Smooth muscle cell (in vitro differentiated cells): ENCODE results near the gene LBX1. TPM values are rescaled to one million over a fixed set of nuclear protein-coding genes. Genes with fewer than 3 reads are reported as not detected.

Experiments
- DNase-seq: peaks from one replicate; lab custom pipeline; 2025; ENCODE audit not compliant: unreplicated experiment; lab: John Stamatoyannopoulos, UW
- H2AFZ ChIP-seq: fragments of 200-600 bp; sonication (generic); 2 replicates; pipeline ENCODE4 v1.6.0; 2016; ENCODE audit warnings: antibody characterized with exemption, low read depth, mild to moderate bottlenecking
- H3F3A ChIP-seq: fragments of 200-600 bp; sonication (generic); 2 replicates; pipeline ENCODE4 v1.6.0; 2017; ENCODE audit warnings: antibody characterized with exemption, low read depth
- H3K27ac ChIP-seq: fragments of 200-600 bp; sonication (generic); 2 replicates; pipeline ENCODE4 v1.5.1; 2016; ENCODE audit warnings: low read depth, mild to moderate bottlenecking
- H3K27me3 ChIP-seq: fragments of 200-600 bp; sonication (generic); 2 replicates; pipeline ENCODE4 v1.6.1; 2016; ENCODE audit warnings: low read depth, mild to moderate bottlenecking
- H3K36me3 ChIP-seq: fragments of 200-600 bp; sonication (generic); 2 replicates; pipeline ENCODE4 v1.5.1; 2016; ENCODE audit warnings: low read depth
- H3K4me1 ChIP-seq: fragments of 200-600 bp; sonication (generic); 2 replicates; pipeline ENCODE4 v1.5.1; 2016; ENCODE audit warnings: low read depth
- H3K4me2 ChIP-seq: fragments of 200-600 bp; sonication (generic); 2 replicates; pipeline ENCODE4 v1.6.0; 2016; ENCODE audit warnings: mild to moderate bottlenecking
- H3K4me3 ChIP-seq: fragments of 200-600 bp; sonication (generic); 2 replicates; pipeline ENCODE4 v1.5.1; 2016; ENCODE audit warnings: mild to moderate bottlenecking
- H3K79me2 ChIP-seq: fragments of 200-600 bp; sonication (generic); 2 replicates; pipeline ENCODE4 v1.6.0; 2016; ENCODE audit warnings: low read depth, mild to moderate bottlenecking
- H3K9ac ChIP-seq: fragments of 200-600 bp; sonication (generic); 2 replicates; pipeline ENCODE4 v1.6.0; 2016; ENCODE audit warnings: low read depth
- H3K9me3 ChIP-seq: fragments of 200-600 bp; sonication (generic); replicated peaks from 2 replicates; pipeline ENCODE4 v1.5.1; 2016; ENCODE audit warnings: low read depth
- H4K20me1 ChIP-seq: fragments of 200-600 bp; sonication (generic); 2 replicates; pipeline ENCODE4 v1.6.0; 2016; ENCODE audit warnings: low read depth
- WGBS: methylation state at CpG from one replicate; pipeline ENCODE4 v1.1.7; 2016; ENCODE audit warnings: low lambda C conversion rate; 5-methylcytosine and 5-hydroxymethylcytosine counted together
- polyA plus RNA-seq: library from polyadenylated mRNA; unstranded; fragments of >200 nt; fragmentation: Nextera tagmentation; extraction: Ambion mirVana; gene quantifications from 2 replicates; pipeline ENCODE4 v1.2.1, GENCODE V29; 2016
- total RNA-seq: library from RNA; depleted of rRNA; stranded (reverse); fragments of >200 nt; gene quantifications from 2 replicates; pipeline ENCODE4 v1.2.3, GENCODE V29; 2014
- TF ChIP-seq, protein P1 (sequence below): fragments of 200-600 bp; sonication (generic); IDR thresholded peaks from 2 replicates; pipeline ENCODE4 v1.5.1; 2017; ENCODE audit warnings: borderline replicate concordance, mild to moderate bottlenecking, antibody characterized with exemption; ENCODE audit not compliant: insufficient read depth, poor library complexity, severe bottlenecking

Gene LBX1
- total and polyA plus RNA-seq, 2 experiments from 2014 or later = not detected

- no peaks in the 10 kb centered on the region for H4K20me1 ChIP-seq
- no peak overlapping the region for H3K4me3 ChIP-seq
- H3K9ac ChIP-seq = no peak overlapping the region
- peaks cover 14% of the 10 kb centered on the region for H3K27me3 ChIP-seq
- no peaks in the 10 kb centered on the region for H3K36me3 ChIP-seq
- DNase-seq = no peak
- no peaks in the 10 kb centered on the region for H3K79me2 ChIP-seq
- no peak overlapping the region for H2AFZ ChIP-seq
- 86% methylated on average over 4 of the region's 4 CpGs for WGBS
- no peak overlapping the region for H3K4me2 ChIP-seq
- H3K4me1 ChIP-seq = peaks cover 13% of the 10 kb centered on the region
- no peaks in the 10 kb centered on the region for H3K9me3 ChIP-seq
- no peaks in the 10 kb centered on the region for H3F3A ChIP-seq
- TF ChIP-seq, protein P1, sequence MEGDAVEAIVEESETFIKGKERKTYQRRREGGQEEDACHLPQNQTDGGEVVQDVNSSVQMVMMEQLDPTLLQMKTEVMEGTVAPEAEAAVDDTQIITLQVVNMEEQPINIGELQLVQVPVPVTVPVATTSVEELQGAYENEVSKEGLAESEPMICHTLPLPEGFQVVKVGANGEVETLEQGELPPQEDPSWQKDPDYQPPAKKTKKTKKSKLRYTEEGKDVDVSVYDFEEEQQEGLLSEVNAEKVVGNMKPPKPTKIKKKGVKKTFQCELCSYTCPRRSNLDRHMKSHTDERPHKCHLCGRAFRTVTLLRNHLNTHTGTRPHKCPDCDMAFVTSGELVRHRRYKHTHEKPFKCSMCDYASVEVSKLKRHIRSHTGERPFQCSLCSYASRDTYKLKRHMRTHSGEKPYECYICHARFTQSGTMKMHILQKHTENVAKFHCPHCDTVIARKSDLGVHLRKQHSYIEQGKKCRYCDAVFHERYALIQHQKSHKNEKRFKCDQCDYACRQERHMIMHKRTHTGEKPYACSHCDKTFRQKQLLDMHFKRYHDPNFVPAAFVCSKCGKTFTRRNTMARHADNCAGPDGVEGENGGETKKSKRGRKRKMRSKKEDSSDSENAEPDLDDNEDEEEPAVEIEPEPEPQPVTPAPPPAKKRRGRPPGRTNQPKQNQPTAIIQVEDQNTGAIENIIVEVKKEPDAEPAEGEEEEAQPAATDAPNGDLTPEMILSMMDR = no peak
- H3K27ac ChIP-seq = no peak overlapping the region
Observed at GRCh38 chr10:101258179-101258885, 29.1 kb upstream of the LBX1 start.

GRCh38 chr10:101257491-101257890, 28.2 kb upstream of the LBX1 start:
- DNase-seq = no peak
- H3F3A ChIP-seq = no peaks in the 10 kb centered on the region
- peaks cover 14% of the 10 kb centered on the region for H3K27me3 ChIP-seq
- H3K4me1 ChIP-seq = peaks cover 10% of the 10 kb centered on the region
- no peak overlapping the region for H3K4me3 ChIP-seq
- H3K79me2 ChIP-seq = no peaks in the 10 kb centered on the region
- H3K9ac ChIP-seq = no peak overlapping the region
- no peaks in the 10 kb centered on the region for H3K9me3 ChIP-seq
- H4K20me1 ChIP-seq = no peaks in the 10 kb centered on the region
- no peak overlapping the region for H2AFZ ChIP-seq
- no peak overlapping the region for H3K27ac ChIP-seq
- no peaks in the 10 kb centered on the region for H3K36me3 ChIP-seq
- TF ChIP-seq, protein P1 = no peak
- WGBS = 94% methylated on average over 4 of the region's 4 CpGs
- no peak overlapping the region for H3K4me2 ChIP-seq

GRCh38 chr10:101257084-101257483, 27.8 kb upstream of the LBX1 start:
- no peak overlapping the region for H3K4me2 ChIP-seq
- H4K20me1 ChIP-seq = no peaks in the 10 kb centered on the region
- peaks cover 10% of the 10 kb centered on the region for H3K4me1 ChIP-seq
- H3K9me3 ChIP-seq = no peaks in the 10 kb centered on the region
- H3K79me2 ChIP-seq = no peaks in the 10 kb centered on the region
- peaks cover 14% of the 10 kb centered on the region for H3K27me3 ChIP-seq
- no peak for DNase-seq
- TF ChIP-seq, protein P1 = no peak
- H3K9ac ChIP-seq = no peak overlapping the region
- no peaks in the 10 kb centered on the region for H3F3A ChIP-seq
- H3K27ac ChIP-seq = no peak overlapping the region
- H3K4me3 ChIP-seq = no peak overlapping the region
- 98% methylated on average over 3 of the region's 3 CpGs for WGBS
- H2AFZ ChIP-seq = no peak overlapping the region
- no peaks in the 10 kb centered on the region for H3K36me3 ChIP-seq

DNA sequence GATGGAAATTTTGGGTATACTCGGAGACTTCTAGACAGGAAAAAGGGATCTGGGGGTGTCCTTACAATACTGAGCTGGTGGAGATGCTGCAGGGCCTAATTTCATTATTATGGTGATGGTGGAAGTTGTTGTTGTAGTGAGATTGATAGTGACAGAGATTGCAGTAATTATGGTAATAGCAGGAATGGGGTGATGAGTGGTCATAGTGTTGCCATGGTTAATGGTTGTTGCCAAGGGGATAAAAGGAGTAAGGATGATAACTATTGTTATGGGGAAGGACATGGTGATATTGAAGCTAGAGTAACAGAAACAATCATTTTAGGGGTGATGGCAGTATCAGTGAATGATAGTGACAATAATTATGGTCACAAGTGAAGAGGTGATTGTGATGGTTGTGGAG, 27.1 kb upstream of the LBX1 start:
- Histone ChIP-seq H3K4me2 (no peak overlapping the region), H3K4me1 (peaks cover 9% of the 10 kb centered on the region), H3K36me3 (no peaks in the 10 kb centered on the region), H3K9me3 (no peaks in the 10 kb centered on the region), H3K4me3 (no peak overlapping the region), H4K20me1 (no peaks in the 10 kb centered on the region), H3K27me3 (peaks cover 14% of the 10 kb centered on the region), H2AFZ (no peak overlapping the region), H3F3A (no peaks in the 10 kb centered on the region), H3K79me2 (no peaks in the 10 kb centered on the region), H3K9ac (no peak overlapping the region), H3K27ac (no peak overlapping the region)
- TF ChIP-seq, protein P1 = no peak
- 86% methylated on average over 1 of the region's 1 CpG for WGBS
- DNase-seq = no peak
